Measurements from ENCODE around the gene CTNNA3. TPM values are rescaled to one million over a fixed set of nuclear protein-coding genes. Genes with fewer than 3 reads are reported as not detected.

CTNNA3 gene
- total and polyA plus RNA-seq, 2 donors (not counting 1 experiment from before 2014, with no cell fraction given): not detected

DNA sequence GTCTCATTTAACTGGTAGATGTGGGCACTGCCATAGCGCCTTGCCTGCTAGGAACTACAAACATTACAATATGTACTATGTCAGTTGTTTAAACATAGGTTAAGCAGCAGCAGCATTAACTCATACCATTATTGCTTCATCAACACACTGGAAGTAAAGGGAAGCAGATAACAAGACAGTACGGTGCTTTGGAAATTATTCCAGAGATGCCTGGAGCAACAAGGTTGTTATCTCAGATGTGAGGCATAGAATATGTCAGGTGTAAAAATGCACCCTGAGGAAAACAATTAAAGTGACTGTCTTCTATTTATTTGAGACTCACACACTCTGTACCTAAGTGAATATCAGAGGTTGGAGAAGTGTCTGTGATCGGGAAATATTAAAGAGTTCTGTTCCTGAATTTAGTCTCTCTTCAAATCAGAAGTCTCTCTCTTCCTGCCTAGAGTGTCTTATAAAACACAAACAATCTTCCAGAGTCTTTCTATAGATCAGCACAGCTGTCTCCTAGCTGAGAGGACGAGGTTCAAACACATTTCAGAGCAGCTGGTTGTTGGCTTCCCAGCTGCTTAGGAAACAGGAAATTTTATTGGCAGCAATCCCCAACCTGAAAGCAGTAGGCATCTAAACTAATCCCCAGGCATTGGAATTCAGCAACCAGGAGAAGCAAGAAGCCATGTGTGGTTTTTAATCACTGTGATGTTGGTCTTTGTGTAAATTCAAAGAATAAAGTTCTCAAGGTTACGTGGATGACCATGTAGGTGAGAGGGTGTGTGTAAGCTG is 1764.5 kb downstream of the CTNNA3 start:
- H2AFZ ChIP-seq (ENCODE audit: low read length): no peak overlapping the region
- H3K27ac ChIP-seq (ENCODE audit: insufficient read depth, low read length): no peak overlapping the region
- H3K9ac ChIP-seq (ENCODE audit: insufficient read depth, low read length): no peak overlapping the region
- H3K9me3 ChIP-seq (ENCODE audit: control insufficient read depth, insufficient read depth, low read depth, low read length): no peaks in the 10 kb centered on the region
- H3K4me3 ChIP-seq (replicated peaks in 1 of 4; ENCODE audit: control extremely low read depth in 1 of 4, insufficient read depth in 1 of 4, low read depth in 3 of 4, low read length in 4 of 4): no peak overlapping the region
- H3K36me3 ChIP-seq (ENCODE audit: control insufficient read depth, insufficient read depth, low read length): no peaks in the 10 kb centered on the region
- no peak overlapping the region for H3K4me2 ChIP-seq (ENCODE audit: extremely low read depth, insufficient read depth, low read length)
- H3K27me3 ChIP-seq (ENCODE audit: control insufficient read depth, insufficient read depth, low read length): no peaks in the 10 kb centered on the region
- H3K79me2 ChIP-seq (ENCODE audit: control insufficient read depth, insufficient read depth, low read length): no peaks in the 10 kb centered on the region
- no peaks in the 10 kb centered on the region for H3K4me1 ChIP-seq (ENCODE audit: control insufficient read depth, extremely low read depth, insufficient read depth, low read length)
- DNase-seq (ENCODE audit: low read depth in 2 of 2): no peak
- H4K20me1 ChIP-seq (ENCODE audit: control insufficient read depth, extremely low read depth, insufficient read depth, low read length): no peaks in the 10 kb centered on the region
- TF ChIP-seq, protein P1, sequence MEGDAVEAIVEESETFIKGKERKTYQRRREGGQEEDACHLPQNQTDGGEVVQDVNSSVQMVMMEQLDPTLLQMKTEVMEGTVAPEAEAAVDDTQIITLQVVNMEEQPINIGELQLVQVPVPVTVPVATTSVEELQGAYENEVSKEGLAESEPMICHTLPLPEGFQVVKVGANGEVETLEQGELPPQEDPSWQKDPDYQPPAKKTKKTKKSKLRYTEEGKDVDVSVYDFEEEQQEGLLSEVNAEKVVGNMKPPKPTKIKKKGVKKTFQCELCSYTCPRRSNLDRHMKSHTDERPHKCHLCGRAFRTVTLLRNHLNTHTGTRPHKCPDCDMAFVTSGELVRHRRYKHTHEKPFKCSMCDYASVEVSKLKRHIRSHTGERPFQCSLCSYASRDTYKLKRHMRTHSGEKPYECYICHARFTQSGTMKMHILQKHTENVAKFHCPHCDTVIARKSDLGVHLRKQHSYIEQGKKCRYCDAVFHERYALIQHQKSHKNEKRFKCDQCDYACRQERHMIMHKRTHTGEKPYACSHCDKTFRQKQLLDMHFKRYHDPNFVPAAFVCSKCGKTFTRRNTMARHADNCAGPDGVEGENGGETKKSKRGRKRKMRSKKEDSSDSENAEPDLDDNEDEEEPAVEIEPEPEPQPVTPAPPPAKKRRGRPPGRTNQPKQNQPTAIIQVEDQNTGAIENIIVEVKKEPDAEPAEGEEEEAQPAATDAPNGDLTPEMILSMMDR (conservative IDR thresholded peaks at IDR 0.05 in 1 of 2, IDR thresholded peaks at IDR 0.05 in 1 of 2; ENCODE audit: low read depth in 1 of 2, low read length in 2 of 2): no peak
- TF ChIP-seq EZH2 (IDR thresholded peaks at IDR 0.05; ENCODE audit: low read length, missing control alignments): no peak

DNA sequence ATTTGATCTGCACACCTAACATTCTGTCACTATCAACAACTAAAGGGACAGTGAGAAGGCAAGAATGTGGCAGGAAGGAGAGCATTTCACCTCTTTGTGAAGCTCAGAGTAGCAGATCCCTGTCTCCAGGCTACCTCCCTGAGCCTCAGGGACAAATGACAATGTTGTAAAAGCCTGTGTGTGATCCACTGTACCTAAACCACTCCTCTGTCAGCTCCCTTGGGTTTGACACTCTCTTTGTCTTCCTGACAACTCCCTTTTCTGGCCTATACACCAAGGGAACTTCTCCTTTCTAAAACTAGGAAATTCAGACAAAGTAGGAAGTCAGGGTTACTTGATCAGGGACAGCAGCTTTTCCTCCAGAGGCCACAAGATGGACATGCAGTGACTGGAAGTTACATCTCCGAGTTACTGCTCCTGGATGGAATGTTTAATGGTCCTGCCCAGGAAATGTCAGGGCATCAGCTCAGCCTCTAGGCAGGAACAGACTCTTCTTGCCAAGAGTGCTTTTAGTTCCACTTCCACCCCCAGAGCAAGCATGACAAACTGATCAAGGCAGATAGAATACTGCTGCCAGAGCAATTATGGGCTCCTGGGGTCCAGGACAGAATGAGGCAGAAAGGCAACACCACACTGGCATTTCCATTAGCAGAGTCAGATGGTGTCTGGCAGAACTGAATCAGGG is 1784.7 kb downstream of the CTNNA3 start:
- Histone ChIP-seq H3K27me3 (ENCODE audit: control insufficient read depth, insufficient read depth, low read length) (no peaks in the 10 kb centered on the region), H3K4me3 (replicated peaks in 1 of 4; ENCODE audit: control extremely low read depth in 1 of 4, insufficient read depth in 1 of 4, low read depth in 3 of 4, low read length in 4 of 4) (no peak overlapping the region), H3K4me1 (ENCODE audit: control insufficient read depth, extremely low read depth, insufficient read depth, low read length) (no peaks in the 10 kb centered on the region), H4K20me1 (ENCODE audit: control insufficient read depth, extremely low read depth, insufficient read depth, low read length) (no peaks in the 10 kb centered on the region), H3K9ac (ENCODE audit: insufficient read depth, low read length) (no peak overlapping the region), H3K4me2 (ENCODE audit: extremely low read depth, insufficient read depth, low read length) (no peak overlapping the region), H3K79me2 (ENCODE audit: control insufficient read depth, insufficient read depth, low read length) (no peaks in the 10 kb centered on the region), H3K27ac (ENCODE audit: insufficient read depth, low read length) (no peak overlapping the region), H2AFZ (ENCODE audit: low read length) (no peak overlapping the region), H3K36me3 (ENCODE audit: control insufficient read depth, insufficient read depth, low read length) (no peaks in the 10 kb centered on the region), H3K9me3 (ENCODE audit: control insufficient read depth, insufficient read depth, low read depth, low read length) (no peaks in the 10 kb centered on the region)
- DNase-seq (ENCODE audit: low read depth in 2 of 2): no peak
- TF ChIP-seq, protein P1 (conservative IDR thresholded peaks at IDR 0.05 in 1 of 2, IDR thresholded peaks at IDR 0.05 in 1 of 2; ENCODE audit: low read depth in 1 of 2, low read length in 2 of 2): no peak
- TF ChIP-seq EZH2 (IDR thresholded peaks at IDR 0.05; ENCODE audit: low read length, missing control alignments): no peak

DNA sequence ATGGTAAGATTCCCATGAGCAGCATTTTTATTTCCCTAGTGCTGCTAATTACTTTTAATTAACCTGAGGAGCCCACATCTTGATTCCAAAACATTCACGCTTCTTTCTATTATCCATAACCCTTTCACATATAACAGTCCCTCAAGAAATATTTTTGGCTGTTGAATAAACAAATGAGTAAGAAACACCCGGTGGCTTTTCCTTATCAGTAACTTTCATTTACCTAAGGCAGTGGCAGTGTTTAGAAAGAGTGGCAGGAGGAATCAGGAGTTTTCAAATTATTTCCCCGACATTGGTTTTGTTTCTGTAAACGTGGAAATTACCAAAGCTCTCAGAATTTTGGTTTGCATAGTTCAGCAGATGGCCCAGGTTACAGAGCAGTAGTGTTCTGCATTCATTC is 1785.8 kb downstream of the CTNNA3 start:
- no peak overlapping the region for H3K9ac ChIP-seq (ENCODE audit: insufficient read depth, low read length)
- no peaks in the 10 kb centered on the region for H3K79me2 ChIP-seq (ENCODE audit: control insufficient read depth, insufficient read depth, low read length)
- H3K27ac ChIP-seq (ENCODE audit: insufficient read depth, low read length): no peak overlapping the region
- TF ChIP-seq, protein P1 (conservative IDR thresholded peaks at IDR 0.05 in 1 of 2, IDR thresholded peaks at IDR 0.05 in 1 of 2; ENCODE audit: low read depth in 1 of 2, low read length in 2 of 2): no peak
- TF ChIP-seq EZH2 (IDR thresholded peaks at IDR 0.05; ENCODE audit: low read length, missing control alignments): no peak
- H3K27me3 ChIP-seq (ENCODE audit: control insufficient read depth, insufficient read depth, low read length): no peaks in the 10 kb centered on the region
- H3K4me2 ChIP-seq (ENCODE audit: extremely low read depth, insufficient read depth, low read length): no peak overlapping the region
- no peak overlapping the region for H2AFZ ChIP-seq (ENCODE audit: low read length)
- no peaks in the 10 kb centered on the region for H3K9me3 ChIP-seq (ENCODE audit: control insufficient read depth, insufficient read depth, low read depth, low read length)
- H3K4me3 ChIP-seq (replicated peaks in 1 of 4; ENCODE audit: control extremely low read depth in 1 of 4, insufficient read depth in 1 of 4, low read depth in 3 of 4, low read length in 4 of 4): no peak overlapping the region
- H4K20me1 ChIP-seq (ENCODE audit: control insufficient read depth, extremely low read depth, insufficient read depth, low read length): no peaks in the 10 kb centered on the region
- no peaks in the 10 kb centered on the region for H3K36me3 ChIP-seq (ENCODE audit: control insufficient read depth, insufficient read depth, low read length)
- DNase-seq (ENCODE audit: low read depth in 2 of 2): no peak
- no peaks in the 10 kb centered on the region for H3K4me1 ChIP-seq (ENCODE audit: control insufficient read depth, extremely low read depth, insufficient read depth, low read length)
